Colon (tissue), 2 donors: ENCODE results near the gene SPAG5.

ENCODE experiments used
- FAIRE-seq: peaks from 2 replicates; lab custom pipeline; 2012; peaks lifted over from hg19 to GRCh38; lab: Jason Lieb, UNC
- donor health status: control.
- donor health status: control.

The SPAG5 gene, protein sequence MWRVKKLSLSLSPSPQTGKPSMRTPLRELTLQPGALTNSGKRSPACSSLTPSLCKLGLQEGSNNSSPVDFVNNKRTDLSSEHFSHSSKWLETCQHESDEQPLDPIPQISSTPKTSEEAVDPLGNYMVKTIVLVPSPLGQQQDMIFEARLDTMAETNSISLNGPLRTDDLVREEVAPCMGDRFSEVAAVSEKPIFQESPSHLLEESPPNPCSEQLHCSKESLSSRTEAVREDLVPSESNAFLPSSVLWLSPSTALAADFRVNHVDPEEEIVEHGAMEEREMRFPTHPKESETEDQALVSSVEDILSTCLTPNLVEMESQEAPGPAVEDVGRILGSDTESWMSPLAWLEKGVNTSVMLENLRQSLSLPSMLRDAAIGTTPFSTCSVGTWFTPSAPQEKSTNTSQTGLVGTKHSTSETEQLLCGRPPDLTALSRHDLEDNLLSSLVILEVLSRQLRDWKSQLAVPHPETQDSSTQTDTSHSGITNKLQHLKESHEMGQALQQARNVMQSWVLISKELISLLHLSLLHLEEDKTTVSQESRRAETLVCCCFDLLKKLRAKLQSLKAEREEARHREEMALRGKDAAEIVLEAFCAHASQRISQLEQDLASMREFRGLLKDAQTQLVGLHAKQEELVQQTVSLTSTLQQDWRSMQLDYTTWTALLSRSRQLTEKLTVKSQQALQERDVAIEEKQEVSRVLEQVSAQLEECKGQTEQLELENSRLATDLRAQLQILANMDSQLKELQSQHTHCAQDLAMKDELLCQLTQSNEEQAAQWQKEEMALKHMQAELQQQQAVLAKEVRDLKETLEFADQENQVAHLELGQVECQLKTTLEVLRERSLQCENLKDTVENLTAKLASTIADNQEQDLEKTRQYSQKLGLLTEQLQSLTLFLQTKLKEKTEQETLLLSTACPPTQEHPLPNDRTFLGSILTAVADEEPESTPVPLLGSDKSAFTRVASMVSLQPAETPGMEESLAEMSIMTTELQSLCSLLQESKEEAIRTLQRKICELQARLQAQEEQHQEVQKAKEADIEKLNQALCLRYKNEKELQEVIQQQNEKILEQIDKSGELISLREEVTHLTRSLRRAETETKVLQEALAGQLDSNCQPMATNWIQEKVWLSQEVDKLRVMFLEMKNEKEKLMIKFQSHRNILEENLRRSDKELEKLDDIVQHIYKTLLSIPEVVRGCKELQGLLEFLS

DNA sequence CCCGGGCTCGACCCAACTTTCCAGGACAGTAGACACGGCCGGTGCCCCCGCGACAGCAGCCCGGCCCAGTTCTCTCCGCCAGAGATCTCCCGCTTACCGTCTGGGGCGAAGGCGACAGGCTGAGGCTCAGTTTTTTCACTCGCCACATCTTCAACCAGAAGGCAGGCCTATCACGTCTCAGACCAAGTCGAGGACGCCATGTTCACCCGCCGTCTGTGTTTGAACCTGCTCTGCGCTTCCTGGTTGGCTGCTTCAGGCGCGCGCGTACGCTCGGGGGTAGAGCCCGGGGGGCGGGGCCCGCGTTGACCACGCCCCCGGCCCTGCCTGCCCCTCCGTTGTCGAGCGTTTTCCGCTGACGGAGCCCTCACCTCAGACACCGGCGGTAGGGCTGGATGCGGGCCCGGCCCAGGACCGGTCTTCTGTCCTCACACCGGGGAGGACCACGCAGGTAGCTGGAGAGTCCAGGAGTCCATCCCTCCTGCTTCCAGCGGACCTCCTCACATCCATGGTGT, at the start of gene SPAG5:
TSS of gene SPAG5 (minus strand) at position 227 of the 512 bp plus-strand sequence. CDS start at position 148, 79 bp downstream.
- no peak for FAIRE-seq

DNA sequence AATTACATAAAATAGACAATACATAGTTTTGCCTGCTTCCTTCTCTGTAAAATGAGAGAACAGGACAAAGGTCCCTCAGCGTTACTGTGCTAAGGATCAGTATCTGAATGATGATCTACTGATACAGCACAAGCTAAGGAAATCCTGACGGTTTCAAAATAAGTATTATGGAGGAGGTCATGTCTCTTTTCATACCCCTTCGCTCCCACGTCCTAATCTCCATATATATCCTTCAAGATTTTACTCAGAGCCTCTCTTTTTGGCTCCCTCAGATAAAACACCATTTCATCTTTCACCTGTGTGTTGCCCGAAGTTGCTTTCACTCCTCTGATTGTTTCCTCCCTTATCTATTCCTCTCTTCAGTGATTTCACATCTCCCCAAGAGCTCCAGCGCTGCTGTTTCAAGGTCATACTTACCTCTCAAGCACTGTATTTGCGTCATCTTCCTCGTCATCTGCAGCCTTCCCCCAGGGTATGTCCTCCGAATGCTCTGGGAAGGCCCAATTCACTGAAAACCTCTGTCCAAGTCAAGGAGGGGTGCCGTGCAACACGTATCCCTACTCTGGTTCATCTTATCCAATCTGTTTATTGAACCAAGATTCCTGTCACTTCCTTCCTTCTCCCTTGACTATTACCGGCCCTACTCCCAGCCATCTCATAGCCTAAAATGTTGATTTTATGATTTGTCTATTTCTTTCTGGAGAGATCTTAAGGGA, 47.4 kb upstream of the SPAG5 start:
- no peak for FAIRE-seq

DNA sequence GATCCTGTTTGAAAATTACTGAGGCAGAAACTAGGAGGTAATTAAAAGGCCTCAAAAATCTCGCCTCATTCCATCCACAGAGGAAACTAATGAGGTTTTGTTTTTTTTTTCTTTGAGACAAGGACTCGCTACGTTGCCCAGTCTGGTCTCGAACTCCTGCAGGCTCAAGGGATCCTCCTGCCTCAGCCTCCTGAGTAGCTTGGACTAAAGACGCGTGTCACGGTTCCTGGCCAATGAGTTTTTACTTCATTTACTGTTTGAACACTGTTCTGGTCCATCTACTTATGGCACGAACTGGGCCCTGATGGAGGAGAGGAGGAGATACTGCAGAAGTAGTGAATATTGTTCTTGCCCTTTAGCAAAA, 46.7 kb upstream of the SPAG5 start:
- FAIRE-seq = no peak

DNA sequence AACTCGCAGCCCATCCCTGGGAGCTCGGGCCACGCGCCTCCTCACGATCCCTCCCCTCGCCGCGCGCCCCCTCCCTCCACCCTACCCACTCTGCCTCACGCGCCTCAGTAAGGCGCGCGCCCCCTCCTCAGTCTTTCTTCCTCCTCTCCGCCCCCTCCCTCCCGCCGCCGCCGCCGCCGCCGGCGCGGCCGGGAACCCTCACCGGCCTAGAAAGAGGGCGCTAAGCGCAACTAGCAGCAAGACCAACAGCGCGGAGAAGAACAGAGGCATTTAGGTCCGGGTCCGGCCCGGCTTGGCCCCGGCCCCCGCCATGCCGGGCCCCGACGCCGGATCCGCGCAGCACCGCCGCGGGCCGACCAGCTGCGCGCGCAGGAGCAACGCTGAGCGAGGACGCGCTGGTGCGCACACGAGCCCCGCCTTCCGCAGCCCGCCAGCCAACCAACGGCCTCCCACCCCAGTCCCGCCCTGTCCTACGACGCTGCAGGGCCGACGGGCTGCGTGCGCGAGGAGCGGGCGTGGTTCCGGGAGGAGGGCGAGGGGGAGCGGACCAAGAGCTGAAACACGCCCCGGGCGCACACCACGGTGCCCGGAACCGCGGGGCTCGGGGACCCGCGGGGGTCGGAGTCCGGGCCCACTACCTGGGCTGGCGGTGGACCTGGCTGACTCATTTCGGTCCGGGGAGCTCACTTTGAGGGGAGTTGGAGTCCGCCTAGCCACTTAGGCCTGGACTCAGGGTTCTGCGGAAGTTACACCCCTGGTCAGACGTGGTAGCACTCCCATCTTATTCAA, 46.2 kb upstream of the SPAG5 start, which contains the start of gene BLTP2:
TSS of gene BLTP2 (minus strand) at position 372 of the 789 bp plus-strand sequence. CDS start at position 270, 102 bp downstream.
- FAIRE-seq = no peak

DNA sequence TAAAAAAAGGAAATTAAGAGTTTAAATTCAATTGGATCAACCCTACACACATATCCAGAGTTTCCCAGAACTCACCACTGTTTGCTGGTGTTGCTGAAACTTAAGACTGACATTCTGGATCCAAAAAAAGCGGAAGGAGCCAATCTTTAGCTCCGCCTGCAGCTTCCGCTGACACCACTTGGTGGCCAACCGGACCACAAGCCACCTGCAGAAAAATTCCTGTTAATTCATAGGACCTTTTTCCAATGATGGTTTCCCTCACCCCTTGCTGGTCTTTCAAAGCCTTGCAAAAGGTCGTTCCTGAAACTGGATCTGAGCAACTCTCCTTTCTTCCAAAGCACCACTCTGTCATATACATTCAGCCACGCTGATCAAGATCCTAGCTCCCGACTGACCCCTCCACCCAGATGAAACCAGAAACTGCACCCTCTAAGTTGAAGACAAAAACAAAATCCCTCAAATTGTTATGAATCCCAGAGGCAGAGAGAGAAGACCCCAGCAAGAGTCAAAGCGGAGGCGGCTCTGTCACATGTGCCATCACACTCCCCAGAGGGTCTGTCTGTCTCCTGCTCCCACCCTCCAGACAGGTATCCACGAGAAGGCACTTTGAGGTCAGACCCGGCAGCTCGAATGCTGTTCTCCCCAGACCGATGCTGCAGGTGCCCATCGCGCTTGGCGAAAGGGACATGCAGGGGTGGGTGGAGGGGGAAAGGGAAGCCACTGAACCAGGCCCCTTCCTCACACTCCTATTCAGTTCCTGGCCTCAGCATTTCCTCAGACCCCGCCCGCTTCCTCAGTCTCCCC, 45.4 kb upstream of the SPAG5 start:
- FAIRE-seq = no peak

DNA sequence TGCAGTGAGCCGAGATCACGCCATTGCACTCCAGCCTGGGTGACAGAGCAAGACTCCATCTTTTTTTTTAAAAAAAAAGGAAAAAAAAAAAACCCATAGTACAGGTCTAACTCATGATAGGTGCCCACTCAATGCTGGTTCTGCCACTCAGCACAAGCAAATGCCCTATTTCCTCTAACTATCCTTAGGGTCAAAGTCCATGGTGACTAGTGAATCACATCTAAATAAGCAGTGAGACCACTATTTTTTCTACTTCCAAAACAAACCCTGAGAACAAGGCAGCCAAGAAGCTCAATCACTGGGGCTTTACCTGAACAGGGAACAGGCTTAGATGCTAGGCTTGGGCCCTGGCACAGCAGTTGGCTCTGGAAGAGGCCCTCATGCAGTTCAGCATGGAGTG, 42.8 kb upstream of the SPAG5 start:
- FAIRE-seq = no peak

DNA sequence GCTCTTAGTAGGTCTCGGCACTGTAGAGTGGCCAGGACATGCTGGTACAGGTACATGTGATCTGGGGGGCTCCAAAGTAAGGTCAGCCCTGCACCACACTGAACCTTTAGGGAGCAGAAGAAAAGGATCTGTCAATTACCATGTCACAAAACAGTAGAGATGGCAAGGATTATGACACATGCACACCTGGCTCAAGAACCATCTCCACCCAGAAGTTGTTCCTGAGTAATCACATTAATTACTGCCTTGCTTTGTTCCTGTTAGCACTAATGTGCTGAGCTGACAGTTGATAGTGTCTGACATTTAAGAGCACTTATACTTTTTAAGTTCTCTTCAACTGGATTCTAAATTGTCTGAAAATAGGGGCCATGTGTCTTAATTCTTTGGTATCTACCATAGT, 36.7 kb upstream of the SPAG5 start:
- FAIRE-seq = no peak

DNA sequence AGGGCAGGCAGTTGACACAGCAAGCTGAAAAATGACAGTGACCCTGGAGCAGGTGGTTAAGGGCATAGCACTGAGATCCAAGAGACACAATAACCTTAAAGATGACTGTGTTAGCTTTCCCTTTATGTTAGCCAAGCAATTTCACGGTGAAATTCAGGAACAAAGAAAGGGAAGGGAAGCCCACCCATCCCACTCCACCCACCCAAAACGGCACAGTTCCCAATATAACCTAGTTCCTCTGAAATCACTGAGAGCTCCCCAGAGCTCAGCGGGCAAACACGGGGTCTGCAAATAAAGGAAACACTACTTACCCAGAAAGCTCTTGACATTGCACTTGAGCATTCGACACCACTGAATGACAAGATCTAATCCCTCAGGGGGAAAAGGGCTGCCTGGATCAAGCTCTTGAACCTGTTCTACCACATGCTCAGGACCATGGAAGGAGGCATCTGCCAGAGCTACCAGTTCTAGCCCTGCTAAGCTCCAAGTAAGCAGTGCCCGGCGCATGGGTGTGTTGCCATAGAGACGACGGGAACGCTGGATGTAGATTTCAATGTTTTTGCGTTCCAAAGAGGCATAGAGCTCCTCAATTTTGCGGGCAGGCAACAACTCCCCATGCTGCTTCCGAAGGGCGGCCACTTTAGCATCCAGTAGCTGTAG, 35.5 kb upstream of the SPAG5 start:
- FAIRE-seq = no peak

DNA sequence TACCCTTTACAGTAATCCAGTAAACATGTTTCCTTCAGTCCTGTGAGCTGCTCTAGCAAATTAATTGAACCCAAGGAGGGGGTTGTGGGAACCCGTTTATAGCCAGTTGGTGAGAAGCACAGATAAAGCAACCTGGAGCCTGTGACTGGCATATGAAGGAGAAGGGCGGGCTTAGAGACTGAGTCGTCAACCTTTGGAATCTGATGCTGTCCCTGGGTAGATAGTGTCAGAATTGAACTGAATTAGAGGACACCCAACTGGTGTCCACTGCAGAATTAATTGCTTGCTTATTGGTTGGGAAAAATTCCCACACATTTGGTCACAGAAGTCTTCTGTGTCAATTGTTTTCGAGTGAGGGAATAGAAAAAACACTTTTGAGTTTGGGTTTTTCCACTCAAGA, 28.0 kb upstream of the SPAG5 start:
- no peak for FAIRE-seq

DNA sequence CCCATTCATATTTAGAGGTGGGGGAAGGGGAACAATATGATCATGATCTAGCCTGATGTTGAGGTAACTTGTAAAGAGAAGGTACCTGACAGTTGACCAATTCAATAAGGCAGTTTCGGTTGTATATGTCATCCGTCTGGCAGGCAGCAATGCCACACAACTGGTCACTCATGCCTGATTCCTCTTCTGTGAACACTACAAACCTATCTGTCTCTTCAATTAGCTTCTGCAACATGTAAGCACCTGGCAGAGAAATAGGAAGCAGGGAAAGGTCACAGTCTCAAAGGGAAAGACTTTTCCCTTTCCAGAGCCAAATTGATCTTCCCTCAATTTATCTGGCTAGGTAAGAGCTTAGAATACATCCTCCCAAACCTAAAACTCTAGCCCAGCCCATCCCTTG, 25.3 kb upstream of the SPAG5 start:
- FAIRE-seq = no peak

DNA sequence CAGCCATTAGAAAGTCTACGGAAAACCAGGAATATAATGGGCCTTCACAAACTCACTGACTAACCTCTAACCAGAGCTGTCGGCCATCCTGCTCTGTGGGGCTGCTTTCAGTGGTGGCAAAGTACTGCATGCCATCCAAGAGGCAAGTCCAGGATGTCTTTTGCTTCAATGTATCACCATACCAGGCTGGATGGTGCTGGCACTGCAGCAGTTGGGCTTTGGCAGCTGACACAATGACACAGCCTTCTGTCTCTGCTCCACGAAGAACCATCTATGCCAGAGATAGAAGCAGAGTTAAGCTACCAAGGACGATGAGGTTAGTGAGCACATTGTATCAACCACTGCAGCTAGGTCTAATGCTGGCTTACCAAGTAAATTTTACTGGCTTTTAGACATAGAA, 24.9 kb upstream of the SPAG5 start:
- no peak for FAIRE-seq

DNA sequence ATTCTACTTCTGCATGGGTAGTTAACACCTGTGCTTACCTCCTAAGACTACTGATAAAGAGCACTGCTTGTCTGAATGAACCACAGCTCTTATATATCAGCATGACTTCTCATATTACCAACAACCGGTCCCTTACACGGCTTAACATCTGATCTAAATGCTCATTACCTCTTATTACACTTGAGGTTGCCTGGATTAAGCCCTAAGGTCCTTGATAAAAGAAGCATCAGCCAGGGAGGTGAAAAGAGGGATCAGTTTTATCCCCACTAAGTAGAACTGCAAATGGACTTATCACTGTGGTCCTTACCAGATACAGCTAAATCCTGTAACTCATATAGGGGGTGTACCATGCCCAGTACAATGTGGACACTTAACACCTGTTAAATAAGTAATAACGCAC, 23.4 kb upstream of the SPAG5 start:
- FAIRE-seq = no peak

DNA sequence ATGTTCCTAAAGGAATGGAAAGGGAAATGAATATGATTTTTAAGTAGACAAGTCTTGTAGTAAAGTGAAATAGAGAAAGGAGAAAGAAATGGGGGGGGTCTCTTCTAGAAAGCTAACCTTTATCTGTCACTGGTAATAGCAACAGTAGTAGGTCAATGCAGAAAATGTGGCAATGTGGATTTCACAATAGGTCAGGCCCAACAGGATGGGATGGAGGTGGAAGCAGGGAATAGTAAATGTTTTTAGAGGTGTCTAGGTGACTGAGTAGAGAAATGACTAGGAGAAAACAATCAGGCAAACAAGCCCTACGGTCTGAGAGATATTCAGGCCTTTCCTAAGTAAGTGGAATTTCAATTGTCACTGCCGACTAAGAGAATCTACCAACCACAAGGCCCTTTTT, 21.2 kb upstream of the SPAG5 start:
- no peak for FAIRE-seq

DNA sequence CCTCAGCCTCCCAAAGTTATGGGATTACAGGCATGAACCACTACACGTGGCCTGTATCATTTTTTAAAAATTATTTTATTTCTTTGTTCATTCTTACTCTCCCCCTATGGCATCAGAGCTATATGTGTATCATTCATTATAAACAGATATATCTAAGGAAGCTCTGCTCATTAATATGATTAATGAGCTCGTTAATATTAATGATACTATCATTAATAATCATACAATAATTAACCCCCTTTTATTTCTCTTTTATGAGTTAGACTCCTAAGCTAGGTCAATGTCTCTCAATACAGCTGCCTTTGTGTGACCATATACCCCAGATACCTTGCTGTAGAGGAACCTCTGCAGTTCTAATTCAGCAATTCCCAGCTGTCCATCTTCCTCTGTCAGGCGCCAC, 19.6 kb upstream of the SPAG5 start:
- no peak for FAIRE-seq

DNA sequence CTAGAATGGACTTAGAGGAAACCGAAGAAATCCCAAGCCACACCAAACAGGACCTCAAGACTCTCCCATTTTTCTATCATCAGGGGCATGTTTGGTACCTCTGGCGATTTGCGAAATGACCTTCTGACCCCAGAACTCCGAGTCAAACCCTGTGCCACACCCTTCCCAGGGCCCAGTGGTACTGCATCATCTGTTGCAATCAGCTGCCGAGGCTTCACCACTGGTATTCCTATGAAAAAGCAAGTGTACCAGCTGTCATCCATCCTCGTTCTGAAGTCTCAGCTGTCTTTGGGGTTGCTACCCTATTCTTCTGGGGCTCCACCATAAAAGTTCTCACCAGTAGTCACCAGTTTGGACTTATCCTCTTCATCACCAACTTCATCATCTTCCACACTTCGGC, 17.5 kb upstream of the SPAG5 start:
- no peak for FAIRE-seq

DNA sequence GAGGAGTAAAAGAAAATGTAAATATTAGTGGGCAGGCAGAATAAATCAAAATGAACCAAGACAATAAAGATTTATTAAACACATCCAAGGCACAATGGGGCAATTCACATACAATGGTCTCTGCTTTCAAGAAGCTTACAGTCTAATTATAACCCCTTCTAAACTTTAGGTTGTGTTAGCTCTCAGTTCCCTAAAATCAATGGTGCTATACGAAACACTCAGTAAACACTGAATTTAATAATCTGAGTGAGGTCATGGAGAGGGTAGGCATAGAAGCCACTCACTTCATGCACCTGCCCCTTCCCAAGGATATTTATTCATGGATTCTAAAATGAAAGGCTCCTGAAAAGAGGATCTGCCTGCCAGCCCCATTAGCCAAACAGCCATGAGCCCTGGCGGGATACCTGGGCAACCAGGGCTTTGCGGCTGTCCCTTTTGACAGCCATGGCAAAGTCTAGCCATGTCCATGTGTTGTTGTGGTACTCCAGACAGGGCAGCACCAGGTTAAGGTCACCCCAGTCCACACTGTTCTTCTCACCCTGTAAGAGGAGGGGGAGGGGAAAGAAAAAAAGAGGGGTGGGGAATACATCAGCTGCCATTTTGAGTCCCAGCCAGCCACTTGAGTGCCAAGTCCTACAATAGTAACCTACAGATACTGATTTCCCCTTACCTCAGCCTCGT, 16.6 kb upstream of the SPAG5 start:
- no peak for FAIRE-seq

DNA sequence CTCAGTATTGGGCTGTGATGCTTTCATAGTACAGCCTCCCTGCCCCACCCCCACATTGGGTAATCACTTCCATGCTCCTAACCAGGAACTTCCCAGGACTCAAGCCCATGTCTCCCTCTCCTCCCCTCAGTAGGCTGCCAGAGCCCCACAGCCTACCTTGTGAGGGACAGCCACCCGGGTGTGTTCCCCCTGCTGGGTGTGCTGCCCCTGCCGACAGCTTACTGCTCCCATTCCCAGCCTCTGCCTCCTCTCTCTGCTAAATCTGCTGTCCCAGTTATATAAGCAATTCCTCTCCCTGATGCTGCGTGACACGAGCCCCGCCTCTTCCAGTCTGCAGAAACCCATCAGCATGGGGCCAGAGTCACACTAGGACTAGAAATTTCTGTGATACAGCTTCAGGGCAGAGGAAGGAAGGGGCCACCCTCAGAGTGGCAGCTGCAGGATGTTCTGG, 15.1 kb upstream of the SPAG5 start, which contains the start of gene RSKR:
TSS of gene RSKR (minus strand) at position 255 of the 451 bp plus-strand sequence. CDS start at position 231, 24 bp downstream.
- FAIRE-seq = no peak
